ENCODE data around the gene LOXHD1. TPM values are rescaled to one million over a fixed set of nuclear protein-coding genes. Genes with fewer than 3 reads are reported as not detected.
A peak's percentile ranks its signal among the peaks of the same experiment; 100 is the strongest.

Gene LOXHD1
- total RNA-seq, 1 donor from 2014 or later, result 2.9 TPM

GRCh38 chr18:46480226-46480625 is 176.8 kb downstream of the LOXHD1 start:
- Histone ChIP-seq H3K4me1 (no peaks in the 10 kb centered on the region), H3K9me3 (peaks cover 9% of the 10 kb centered on the region), H3K4me3 (no peak overlapping the region), H3K27me3 (ENCODE audit: low read depth) (peaks cover 6% of the 10 kb centered on the region), H3K27ac (no peak overlapping the region), H3K36me3 (no peaks in the 10 kb centered on the region)
- ATAC-seq (no peak), DNase-seq (no peak)
- intact Hi-C loops (cut with DNase I), result loop anchor here (10.0 kb wide), 1 partner anchor 195 kb away; no protein-coding TSS in a partner anchor
- no peak for TF ChIP-seq CTCF (IDR thresholded peaks at IDR 0.05)

GRCh38 chr18:46478796-46479195 is 178.2 kb downstream of the LOXHD1 start:
- H3K36me3 ChIP-seq, result no peaks in the 10 kb centered on the region
- H3K27me3 ChIP-seq (ENCODE audit: low read depth), result peaks cover 6% of the 10 kb centered on the region
- no peak for TF ChIP-seq CTCF (IDR thresholded peaks at IDR 0.05)
- H3K9me3 ChIP-seq, result peaks cover 9% of the 10 kb centered on the region
- no peaks in the 10 kb centered on the region for H3K4me1 ChIP-seq
- no peak overlapping the region for H3K27ac ChIP-seq
- no peak overlapping the region for H3K4me3 ChIP-seq
- no peak for ATAC-seq
- DNase-seq, result no peak
- intact Hi-C loops (cut with DNase I), result no loop called here

GRCh38 chr18:46477425-46478011 is 179.5 kb downstream of the LOXHD1 start:
- Histone ChIP-seq H3K4me3 (no peak overlapping the region), H3K27ac (no peak overlapping the region), H3K36me3 (no peaks in the 10 kb centered on the region), H3K27me3 (ENCODE audit: low read depth) (peaks cover 6% of the 10 kb centered on the region), H3K4me1 (no peaks in the 10 kb centered on the region), H3K9me3 (peaks cover 7% of the 10 kb centered on the region)
- DNase-seq (no peak), ATAC-seq (no peak)
- no peak for TF ChIP-seq CTCF (IDR thresholded peaks at IDR 0.05)
- intact Hi-C loops (cut with DNase I), result no loop called here

GRCh38 chr18:46475390-46475752 is 181.6 kb downstream of the LOXHD1 start:
- H3K4me3 ChIP-seq, result no peak overlapping the region
- no peaks in the 10 kb centered on the region for H3K9me3 ChIP-seq
- ATAC-seq, result no peak
- no peak for TF ChIP-seq CTCF (IDR thresholded peaks at IDR 0.05)
- no peak for DNase-seq
- no peaks in the 10 kb centered on the region for H3K36me3 ChIP-seq
- H3K27me3 ChIP-seq (ENCODE audit: low read depth), result peaks cover 6% of the 10 kb centered on the region
- no peaks in the 10 kb centered on the region for H3K4me1 ChIP-seq
- intact Hi-C loops (cut with DNase I), result no loop called here
- no peak overlapping the region for H3K27ac ChIP-seq

- ATAC-seq, result peak in 1 of 2 donors; percentile 7
- Histone ChIP-seq H3K27ac (no peak overlapping the region), H3K4me3 (no peak overlapping the region), H3K4me1 (no peaks in the 10 kb centered on the region), H3K27me3 (ENCODE audit: low read depth) (peaks cover 6% of the 10 kb centered on the region), H3K36me3 (no peaks in the 10 kb centered on the region), H3K9me3 (no peaks in the 10 kb centered on the region)
- no peak for TF ChIP-seq CTCF (IDR thresholded peaks at IDR 0.05)
- intact Hi-C loops (cut with DNase I), result no loop called here
- no peak for DNase-seq
These were observed 182.3 kb downstream of the LOXHD1 start for GRCh38 chr18:46474487-46475389.

Measured in lower lobe of right lung (tissue), 2 donors.